SU-DHL-6 (cell line): ENCODE data around the gene ATP5IF1.

ENCODE experiments used
- EZH2phosphoT487 ChIP-seq: fragments of 200-600 bp; sonication (generic), shearing (Covaris generic); conservative IDR thresholded peaks from 2 replicates; pipeline ENCODE4 v1.6.1; 2018; ENCODE audit warnings: mild to moderate bottlenecking, antibody characterized with exemption, low read length, moderate library complexity, mixed read lengths
- TF ChIP-seq, protein P1 (sequence below): fragments of 200-600 bp; sonication (generic); IDR thresholded peaks from one replicate; pipeline ENCODE4 v1.5.1; 2017; ENCODE audit warnings: antibody characterized with exemption, mild to moderate bottlenecking, low read length, moderate library complexity; ENCODE audit not compliant: insufficient read depth, poor library complexity, severe bottlenecking

DNA sequence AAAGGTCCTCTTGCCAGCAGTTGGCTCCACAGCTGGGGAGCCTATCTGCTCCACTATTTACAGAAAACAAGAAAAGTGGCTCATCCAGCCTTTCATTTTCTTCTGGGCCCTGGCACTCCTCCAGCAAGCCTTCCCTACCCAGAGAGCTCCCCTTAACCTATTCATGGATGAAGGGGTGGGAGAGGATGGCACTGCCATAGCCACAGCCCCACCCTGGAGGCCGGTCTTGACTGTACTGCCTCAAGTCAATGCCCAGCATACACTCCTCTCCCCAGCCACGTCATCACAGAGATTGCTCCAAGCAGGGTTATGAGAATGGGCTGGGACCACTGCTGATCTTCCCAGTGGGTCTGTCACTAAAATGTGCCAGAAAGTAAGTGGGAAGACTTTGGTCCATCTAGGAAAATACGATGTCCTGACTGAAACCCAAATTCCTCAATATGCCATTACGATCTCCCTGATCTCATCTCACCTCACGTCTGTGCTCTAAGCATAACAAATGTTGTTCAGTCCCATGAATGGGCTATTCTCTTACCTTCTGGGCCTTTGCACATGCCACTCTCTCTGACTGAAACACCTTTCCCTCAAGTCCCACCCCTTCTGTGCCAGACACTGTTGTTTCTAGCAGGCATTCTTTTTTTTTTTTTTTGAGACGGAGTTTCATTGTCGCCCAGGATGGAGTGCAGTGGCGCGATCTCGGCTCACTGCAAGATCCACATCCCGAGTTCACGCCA lies 38.1 kb upstream of the ATP5IF1 start:
- TF ChIP-seq, protein P1, sequence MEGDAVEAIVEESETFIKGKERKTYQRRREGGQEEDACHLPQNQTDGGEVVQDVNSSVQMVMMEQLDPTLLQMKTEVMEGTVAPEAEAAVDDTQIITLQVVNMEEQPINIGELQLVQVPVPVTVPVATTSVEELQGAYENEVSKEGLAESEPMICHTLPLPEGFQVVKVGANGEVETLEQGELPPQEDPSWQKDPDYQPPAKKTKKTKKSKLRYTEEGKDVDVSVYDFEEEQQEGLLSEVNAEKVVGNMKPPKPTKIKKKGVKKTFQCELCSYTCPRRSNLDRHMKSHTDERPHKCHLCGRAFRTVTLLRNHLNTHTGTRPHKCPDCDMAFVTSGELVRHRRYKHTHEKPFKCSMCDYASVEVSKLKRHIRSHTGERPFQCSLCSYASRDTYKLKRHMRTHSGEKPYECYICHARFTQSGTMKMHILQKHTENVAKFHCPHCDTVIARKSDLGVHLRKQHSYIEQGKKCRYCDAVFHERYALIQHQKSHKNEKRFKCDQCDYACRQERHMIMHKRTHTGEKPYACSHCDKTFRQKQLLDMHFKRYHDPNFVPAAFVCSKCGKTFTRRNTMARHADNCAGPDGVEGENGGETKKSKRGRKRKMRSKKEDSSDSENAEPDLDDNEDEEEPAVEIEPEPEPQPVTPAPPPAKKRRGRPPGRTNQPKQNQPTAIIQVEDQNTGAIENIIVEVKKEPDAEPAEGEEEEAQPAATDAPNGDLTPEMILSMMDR, result no peak
- no peak for TF ChIP-seq EZH2phosphoT487
